OCI-LY3 (cell line): ENCODE results near the gene PSME1.

Experiments used
- H2AFZ ChIP-seq: fragments of 200-600, 300-600 bp; shearing (Covaris generic); 2 replicates; pipeline ENCODE4 v1.6.0; 2014; ENCODE audit warnings: antibody characterized with exemption, low read depth, low read length
- H3K27ac ChIP-seq: fragments of 200-600, 300-600 bp; sonication (generic); 2 replicates; pipeline ENCODE4 v1.5.1; 2014; ENCODE audit warnings: mild to moderate bottlenecking, low read length, moderate library complexity, mixed read lengths
- H3K27me3 ChIP-seq: fragments of 200-600, 300-600 bp; sonication (generic); 2 replicates; pipeline ENCODE4 v1.6.1; 2014; ENCODE audit warnings: low read depth, low read length, mixed read lengths
- H3K36me3 ChIP-seq: fragments of 200-600, 300-600 bp; sonication (generic); replicated peaks from 2 replicates; pipeline ENCODE3; 2014; ENCODE audit warnings: low read depth, low read length, mixed read lengths
- H3K4me1 ChIP-seq: fragments of 300-600, 200-600 bp; sonication (generic); 2 replicates; pipeline ENCODE4 v1.6.1; 2014; ENCODE audit warnings: low read length, mixed read lengths
- H3K4me2 ChIP-seq: fragments of 200-600, 300-600 bp; sonication (generic); 2 replicates; pipeline ENCODE4 v1.6.1; 2014; ENCODE audit warnings: low read length, mixed read lengths
- H3K4me3 ChIP-seq: fragments of 300-600, 200-600 bp; sonication (generic); 2 replicates; pipeline ENCODE4 v1.5.1; 2014; ENCODE audit warnings: antibody characterized with exemption, mild to moderate bottlenecking, low read length, moderate library complexity
- H3K79me2 ChIP-seq: fragments of 300-600, 200-600 bp; shearing (Covaris generic); 2 replicates; pipeline ENCODE4 v1.6.1; 2014; ENCODE audit warnings: mild to moderate bottlenecking, low read length, mixed read lengths
- H3K9ac ChIP-seq: fragments of 300-600, 200-600 bp; shearing (Covaris generic); 2 replicates; pipeline ENCODE4 v1.6.0; 2014; ENCODE audit warnings: mild to moderate bottlenecking, low read length, moderate library complexity
- H3K9me3 ChIP-seq: fragments of 200-600, 300-600 bp; shearing (Covaris generic); 2 replicates; pipeline ENCODE4 v1.6.1; 2014; ENCODE audit warnings: low read length, mixed read lengths; ENCODE audit not compliant: insufficient read depth
- H4K20me1 ChIP-seq: fragments of 200-600, 300-600 bp; sonication (generic); 2 replicates; pipeline ENCODE4 v1.6.1; 2016; ENCODE audit warnings: low read length, mixed read lengths; ENCODE audit not compliant: insufficient read depth
- CTCF ChIP-seq: fragments of 200-600, 300-600 bp; sonication (generic); IDR thresholded peaks from 2 replicates; pipeline ENCODE4 v1.5.1; 2014; ENCODE audit warnings: antibody characterized with exemption, low read length, low read depth
- EZH2phosphoT487 ChIP-seq: fragments of 200-600 bp; shearing (Covaris generic); IDR thresholded peaks from 2 replicates; pipeline ENCODE4 v1.6.1; 2018; ENCODE audit warnings: antibody characterized with exemption, mixed run types, low read depth

The PSME1 gene

GRCh38 chr14:24098927-24099813, 36.8 kb upstream of the PSME1 start:
- Histone ChIP-seq H3K27me3 (no peaks in the 10 kb centered on the region), H4K20me1 (no peaks in the 10 kb centered on the region), H3K36me3 (peaks cover 58% of the 10 kb centered on the region), H3K27ac (no peak overlapping the region), H3K4me1 (peaks cover 8% of the 10 kb centered on the region), H3K9me3 (no peaks in the 10 kb centered on the region), H3K4me3 (no peak overlapping the region), H3K9ac (no peak overlapping the region), H2AFZ (no peak overlapping the region), H3K79me2 (peaks cover 17% of the 10 kb centered on the region), H3K4me2 (no peak overlapping the region)
- TF ChIP-seq EZH2phosphoT487 (no peak), CTCF (no peak)

- H2AFZ ChIP-seq: no peak overlapping the region
- no peaks in the 10 kb centered on the region for H3K9me3 ChIP-seq
- no peak overlapping the region for H3K9ac ChIP-seq
- no peak overlapping the region for H3K4me2 ChIP-seq
- peaks cover 5% of the 10 kb centered on the region for H3K79me2 ChIP-seq
- no peaks in the 10 kb centered on the region for H4K20me1 ChIP-seq
- no peaks in the 10 kb centered on the region for H3K27me3 ChIP-seq
- peaks cover 62% of the 10 kb centered on the region for H3K36me3 ChIP-seq
- H3K27ac ChIP-seq: no peak overlapping the region
- TF ChIP-seq EZH2phosphoT487 (no peak), CTCF (no peak)
- no peak overlapping the region for H3K4me3 ChIP-seq
- peaks cover 5% of the 10 kb centered on the region for H3K4me1 ChIP-seq
Observed at GRCh38 chr14:24100197-24100981, 35.6 kb upstream of the PSME1 start.

- Histone ChIP-seq H3K4me3 (no peak overlapping the region), H3K9ac (no peak overlapping the region), H2AFZ (no peak overlapping the region), H3K36me3 (peaks cover 62% of the 10 kb centered on the region), H3K4me2 (no peak overlapping the region), H3K27me3 (no peaks in the 10 kb centered on the region), H3K79me2 (no peaks in the 10 kb centered on the region), H3K9me3 (no peaks in the 10 kb centered on the region), H3K4me1 (no peaks in the 10 kb centered on the region), H4K20me1 (no peaks in the 10 kb centered on the region), H3K27ac (no peak overlapping the region)
- TF ChIP-seq EZH2phosphoT487 (no peak), CTCF (no peak)
Observed at GRCh38 chr14:24100982-24101494, 35.0 kb upstream of the PSME1 start.
